ENCODE measurements around the gene DOCK7. TPM values are rescaled to one million over a fixed set of nuclear protein-coding genes. Genes with fewer than 3 reads are reported as not detected.

DOCK7 gene
- total RNA-seq, 1 donor from 2014 or later, result 13.4 TPM

DNA sequence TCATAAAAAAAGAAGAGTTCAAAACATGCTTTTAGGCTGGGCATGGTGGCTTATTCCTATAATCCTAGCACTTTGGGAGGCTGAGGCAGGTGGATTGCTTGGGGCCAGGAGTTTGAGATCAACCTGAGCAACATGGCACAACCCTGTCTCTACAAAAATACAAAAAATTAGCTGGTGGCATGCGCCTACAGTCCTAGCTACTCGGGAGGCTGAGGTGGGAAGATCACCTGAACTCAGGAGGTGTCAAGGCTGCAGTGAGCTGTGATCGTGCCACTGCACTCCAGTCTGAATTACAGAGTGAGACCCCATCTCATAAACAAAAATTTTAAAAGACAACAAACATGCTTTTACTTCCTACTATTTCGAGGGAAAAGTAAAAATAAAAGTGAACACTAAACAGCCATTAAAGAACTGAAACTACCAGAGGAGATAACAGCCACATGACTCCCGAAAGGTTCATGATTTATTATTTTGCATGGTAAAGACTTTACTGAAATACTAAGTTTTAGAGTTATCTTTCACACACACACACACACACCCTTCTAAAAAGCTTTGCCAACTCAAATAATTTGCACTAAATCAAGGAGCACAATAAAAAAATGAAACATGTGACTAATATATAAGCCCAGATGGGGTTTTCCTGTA is 203.2 kb downstream of the DOCK7 start:
- ATAC-seq (ENCODE audit: low read depth) (no peak), DNase-seq (no peak)
- intact Hi-C loops (cut with micrococcal nuclease), result no loop called here
- ChIA-PET CTCF (no interaction called here), POLR2A (no interaction called here)
- H3K27ac Mint-ChIP-seq, result no peak overlapping the region
- no peaks in the 10 kb centered on the region for H3K9me3 Mint-ChIP-seq
- H3K4me1 Mint-ChIP-seq, result peaks cover 23% of the 10 kb centered on the region
- H3K4me3 Mint-ChIP-seq, result peak overlapping the region; percentile 68
- no peaks in the 10 kb centered on the region for H3K27me3 Mint-ChIP-seq
- H3K36me3 Mint-ChIP-seq (ENCODE audit: low read depth), result no peaks in the 10 kb centered on the region
- no peak for TF ChIP-seq CTCF (IDR thresholded peaks at IDR 0.05)

GRCh38 chr1:62481681-62482080 is 206.5 kb downstream of the DOCK7 start:
- TF ChIP-seq CTCF (IDR thresholded peaks at IDR 0.05), result no peak
- POLR2A ChIA-PET, result no interaction called here
- no peak for DNase-seq
- Mint-ChIP-seq H3K27ac (no peak overlapping the region), H3K4me1 (peaks cover 23% of the 10 kb centered on the region), H3K27me3 (no peaks in the 10 kb centered on the region), H3K4me3 (no peak overlapping the region), H3K36me3 (ENCODE audit: low read depth) (peaks cover 3% of the 10 kb centered on the region), H3K9me3 (no peaks in the 10 kb centered on the region)
- no peak for ATAC-seq (ENCODE audit: low read depth)
- intact Hi-C loops (cut with micrococcal nuclease), result no loop called here
- CTCF ChIA-PET, result no interaction called here

DNA sequence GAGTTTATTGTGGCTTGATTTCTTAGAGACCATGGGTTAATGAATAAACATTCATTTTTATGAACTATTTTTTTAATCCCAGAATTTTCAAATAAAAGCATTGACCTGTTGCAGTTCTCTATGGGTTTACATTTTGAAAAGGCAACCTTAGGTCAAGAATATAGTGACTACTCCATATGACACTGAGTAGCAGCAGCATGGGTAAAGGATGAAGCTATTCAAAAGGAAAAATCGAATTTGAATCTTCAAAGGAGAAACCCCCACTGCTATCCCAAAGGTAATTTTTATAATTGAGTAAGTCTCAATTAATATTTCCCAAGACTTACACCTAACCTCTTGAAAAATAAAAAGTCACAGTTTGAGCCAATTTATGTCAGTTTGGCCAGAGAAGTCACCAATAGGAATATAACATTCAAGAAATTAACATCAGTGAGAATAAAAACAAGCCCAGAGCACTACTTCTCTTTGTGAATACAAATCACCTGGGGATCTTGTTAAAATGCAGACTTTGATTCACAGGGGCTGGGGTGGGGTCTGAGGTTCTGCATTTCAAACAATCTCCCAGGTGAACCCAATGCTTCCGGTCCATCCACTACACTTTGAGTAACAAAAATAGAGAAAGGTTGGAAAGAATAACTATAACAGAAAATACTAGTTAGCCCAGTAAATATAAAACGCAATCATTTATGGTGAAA is 211.5 kb downstream of the DOCK7 start:
- CTCF ChIA-PET, result no interaction called here

GRCh38 chr1:62467092-62467491 is 221.1 kb downstream of the DOCK7 start:
- ATAC-seq (ENCODE audit: low read depth) (no peak), DNase-seq (no peak)
- TF ChIP-seq CTCF (IDR thresholded peaks at IDR 0.05), result no peak
- Mint-ChIP-seq H3K4me1 (no peaks in the 10 kb centered on the region), H3K4me3 (no peak overlapping the region), H3K9me3 (peaks cover 5% of the 10 kb centered on the region), H3K27me3 (no peaks in the 10 kb centered on the region), H3K27ac (no peak overlapping the region), H3K36me3 (ENCODE audit: low read depth) (peaks cover 39% of the 10 kb centered on the region)
- ChIA-PET CTCF (no interaction called here), POLR2A (no interaction called here)
- intact Hi-C loops (cut with micrococcal nuclease), result no loop called here

More for the DNA sequence above, 211.5 kb downstream of the DOCK7 start:
- Mint-ChIP-seq H3K27ac (no peak overlapping the region), H3K4me3 (no peak overlapping the region), H3K9me3 (no peaks in the 10 kb centered on the region), H3K36me3 (ENCODE audit: low read depth) (peaks cover 33% of the 10 kb centered on the region), H3K27me3 (no peaks in the 10 kb centered on the region), H3K4me1 (no peaks in the 10 kb centered on the region)
- intact Hi-C loops (cut with micrococcal nuclease), result no loop called here
- no peak for TF ChIP-seq CTCF (IDR thresholded peaks at IDR 0.05)
- DNase-seq (no peak), ATAC-seq (ENCODE audit: low read depth) (no peak)
- POLR2A ChIA-PET, result no interaction called here

- Mint-ChIP-seq H3K27ac (no peak overlapping the region), H3K27me3 (no peaks in the 10 kb centered on the region), H3K9me3 (no peaks in the 10 kb centered on the region), H3K4me1 (no peaks in the 10 kb centered on the region), H3K36me3 (ENCODE audit: low read depth) (peaks cover 16% of the 10 kb centered on the region), H3K4me3 (no peak overlapping the region)
- intact Hi-C loops (cut with micrococcal nuclease), result no loop called here
- POLR2A ChIA-PET, result interaction anchor here (0.7 kb wide), 1 partner anchor 1256 kb away, joined by 3 read pairs; no protein-coding TSS in a partner anchor
- ATAC-seq (ENCODE audit: low read depth) (no peak), DNase-seq (no peak)
- no peak for TF ChIP-seq CTCF (IDR thresholded peaks at IDR 0.05)
- CTCF ChIA-PET, result no interaction called here
These were observed 225.8 kb downstream of the DOCK7 start for GRCh38 chr1:62462370-62462769.

Data from activated B cell treated with CpG ODN at 0.5 μM for 24 hours (primary cell).